Hematopoietic multipotent progenitor cell treated with erythropoietin and hydrocortisone succinate and interleukin-3 and kit ligand, for 17 days (in vitro differentiated cells): Measurements from ENCODE around the gene SLC28A1.
"Not testable (repeated sequence)": the region's sequence is repeated elsewhere in the genome, so short reads cannot be mapped to it uniquely, and the experiment has no call there.

Source experiments
- DNase-seq: peaks from one replicate; pipeline ENCODE4 v3.0.0-alpha.2; 2015; ENCODE audit warnings: low spot score

SLC28A1 gene

GRCh38 chr15:84970843-84971242 is 86.4 kb downstream of the SLC28A1 start:
- no peak for DNase-seq

DNA sequence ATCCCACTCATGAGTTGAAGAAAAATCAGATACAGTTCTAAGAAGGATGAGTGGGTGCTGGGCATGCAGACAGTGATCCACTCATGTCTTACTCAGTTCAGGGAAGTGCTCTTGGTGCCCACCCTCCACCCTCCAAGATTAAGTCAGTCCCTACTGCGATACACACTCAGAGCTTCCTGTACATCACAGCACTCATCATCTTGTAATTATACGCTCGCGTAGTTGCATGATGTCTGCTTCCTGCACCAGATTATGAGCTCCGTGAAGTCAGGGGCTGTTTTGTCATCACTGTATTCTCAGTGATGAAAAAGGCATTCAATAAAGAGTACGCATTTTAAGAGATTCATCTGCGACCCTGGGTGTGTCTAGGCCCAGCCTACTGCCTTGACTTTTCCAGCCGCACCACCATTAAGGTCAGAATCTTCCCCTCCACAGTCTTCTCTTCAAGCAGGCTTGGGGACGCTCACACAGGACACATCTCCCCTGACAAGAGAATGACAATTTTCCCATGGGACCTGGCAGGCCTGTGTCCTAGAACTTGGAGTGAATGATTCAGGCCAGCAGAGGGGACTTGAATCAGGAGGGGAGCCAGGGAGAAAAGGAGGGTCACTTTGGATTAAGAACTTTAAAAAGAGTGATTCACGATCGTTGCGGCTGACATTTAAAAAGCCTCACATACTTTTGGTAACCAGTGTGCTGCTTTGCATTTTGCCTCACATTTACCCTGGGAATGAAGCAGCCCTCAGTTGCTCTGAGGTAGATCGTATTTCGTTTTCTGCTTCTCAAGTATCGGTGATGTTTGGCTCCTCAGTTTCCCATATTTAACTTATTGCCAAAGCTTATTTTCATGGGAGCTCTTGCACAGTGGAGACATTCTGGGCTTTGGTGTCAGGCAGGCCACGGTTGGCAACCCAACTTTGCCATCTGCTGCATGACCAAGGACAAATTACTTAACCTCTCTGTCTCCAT is 89.3 kb downstream of the SLC28A1 start:
- no peak for DNase-seq

DNA sequence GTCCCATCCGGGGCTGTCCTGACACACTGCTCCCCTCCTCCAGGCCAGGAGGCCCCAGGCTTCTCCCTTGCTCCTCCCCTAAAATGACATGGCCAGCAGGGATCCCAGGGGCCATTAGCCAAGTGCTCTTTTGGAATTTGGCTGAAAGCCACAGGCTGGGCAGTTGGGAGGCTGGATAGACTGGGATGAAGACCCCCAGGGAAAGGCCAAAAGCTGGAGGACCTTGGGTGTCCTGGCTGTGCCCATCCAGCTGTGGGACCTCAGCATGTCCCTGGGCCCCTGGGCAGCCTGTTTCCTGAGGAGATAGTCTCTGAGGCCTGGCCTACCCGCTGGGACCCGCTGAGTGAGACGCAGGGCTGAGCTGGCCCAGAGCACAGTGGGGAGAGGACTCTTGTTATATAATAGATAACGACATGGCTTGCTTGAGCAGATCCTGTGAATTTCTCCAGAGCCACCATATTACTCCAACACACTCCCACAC is 91.4 kb downstream of the SLC28A1 start:
- no peak for DNase-seq

DNA sequence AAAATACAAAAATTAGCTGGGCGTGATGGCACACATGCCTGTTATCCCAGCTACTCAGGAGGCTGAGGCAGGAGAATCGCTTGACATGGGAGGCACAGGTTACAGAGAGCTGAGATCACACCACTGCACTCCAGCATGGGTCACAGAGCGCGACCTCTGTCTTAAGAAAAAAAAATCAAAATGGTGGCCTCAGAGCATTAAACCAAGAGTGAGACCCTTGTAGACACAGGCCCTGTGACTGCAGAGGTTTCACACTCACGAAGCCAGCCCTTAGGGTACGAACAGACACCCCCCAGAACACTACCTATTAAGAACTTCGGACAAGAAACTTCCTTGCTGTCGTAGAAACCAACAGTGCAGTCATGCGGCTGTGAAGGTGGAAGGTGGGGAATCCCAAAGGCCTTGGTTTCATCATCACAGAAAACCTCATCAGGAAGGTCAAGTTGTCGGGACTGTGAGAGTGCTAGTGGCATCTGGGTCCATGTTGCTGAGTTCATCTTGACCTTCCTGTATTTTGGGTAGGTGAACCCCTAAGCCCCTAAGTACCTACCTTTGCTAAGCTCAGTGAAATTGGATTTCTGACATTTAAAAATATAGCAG is 92.4 kb downstream of the SLC28A1 start:
- DNase-seq = no peak

- no peak for DNase-seq
These were observed 95.2 kb downstream of the SLC28A1 start for GRCh38 chr15:84979651-84980050.

DNA sequence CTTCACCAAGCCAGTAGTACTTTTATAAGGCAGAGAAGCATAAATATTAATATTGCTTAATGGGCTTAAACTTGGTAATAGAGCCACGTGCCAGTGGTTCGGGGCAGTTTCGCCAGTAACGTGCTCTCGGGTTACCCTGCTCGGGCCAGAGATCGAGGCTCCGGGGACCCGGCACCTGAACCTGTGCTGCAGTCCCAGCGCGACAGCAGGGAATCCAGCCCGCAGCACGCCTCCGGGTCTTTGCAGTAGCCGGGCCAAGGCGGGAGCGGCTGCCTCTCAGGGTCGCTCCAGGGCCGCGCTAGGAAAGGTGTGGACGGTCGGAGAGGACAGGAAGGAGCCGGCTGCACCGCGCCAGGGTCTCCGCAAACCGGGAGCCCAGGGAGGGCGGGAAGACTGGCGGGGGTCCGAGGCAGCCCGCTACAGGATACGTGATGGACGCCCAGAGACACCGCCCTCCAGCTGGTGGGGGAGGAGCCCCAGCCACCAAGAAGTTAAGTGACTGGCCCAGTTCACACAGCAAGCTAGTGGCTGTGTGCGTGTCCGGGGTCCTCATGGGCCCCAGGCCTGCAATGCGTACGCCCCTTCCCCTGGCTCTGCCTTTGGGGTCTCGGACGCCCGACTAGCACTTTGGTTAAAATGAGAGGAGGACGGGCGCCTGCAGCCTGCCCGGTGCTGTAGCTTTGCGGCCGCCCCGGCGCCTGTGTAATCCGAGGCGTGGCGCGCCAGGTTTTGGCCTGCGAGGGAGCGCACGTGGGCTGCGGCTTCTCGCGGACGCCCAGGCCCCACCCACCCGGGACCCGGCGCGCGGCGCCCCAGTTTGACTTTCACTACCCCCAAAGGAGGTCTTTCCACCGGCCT is 96.0 kb downstream of the SLC28A1 start:
- DNase-seq = peak; percentile 75

GRCh38 chr15:84981054-84981710 is 96.7 kb downstream of the SLC28A1 start:
- peak; percentile 95 for DNase-seq

DNA sequence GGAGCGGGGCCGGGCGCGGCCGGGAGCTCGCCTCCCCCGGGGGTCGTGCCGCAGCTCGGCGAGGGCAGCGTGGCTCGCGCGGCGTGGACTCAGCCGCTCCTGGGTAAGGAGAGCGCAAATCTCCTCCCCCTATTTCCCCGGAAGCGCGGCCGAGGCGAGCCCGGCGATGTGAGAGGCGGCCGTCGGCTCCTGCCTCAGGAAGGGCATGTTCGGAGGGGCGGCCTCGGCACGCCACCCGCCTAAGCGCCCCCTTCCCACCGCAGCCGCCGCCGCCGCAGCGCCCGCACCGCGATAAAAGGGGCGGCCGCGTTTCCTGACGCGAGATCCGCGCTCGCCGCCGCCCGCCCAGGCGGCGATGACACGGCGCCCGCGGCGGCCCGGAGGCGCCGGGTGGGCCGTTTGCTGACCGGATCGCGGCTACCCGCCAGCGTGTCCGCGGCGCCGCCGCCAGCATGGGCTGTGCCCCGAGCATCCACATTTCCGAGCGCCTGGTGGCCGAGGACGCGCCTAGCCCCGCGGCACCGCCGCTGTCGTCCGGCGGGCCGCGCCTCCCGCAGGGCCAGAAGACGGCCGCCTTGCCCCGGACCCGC is 97.3 kb downstream of the SLC28A1 start, which contains the start of gene PDE8A:
Gene PDE8A, plus strand, starts transcription at position 146 of the 590 bp plus-strand sequence. Its CDS starts 307 bp downstream, at position 453.
- no peak for DNase-seq

DNA sequence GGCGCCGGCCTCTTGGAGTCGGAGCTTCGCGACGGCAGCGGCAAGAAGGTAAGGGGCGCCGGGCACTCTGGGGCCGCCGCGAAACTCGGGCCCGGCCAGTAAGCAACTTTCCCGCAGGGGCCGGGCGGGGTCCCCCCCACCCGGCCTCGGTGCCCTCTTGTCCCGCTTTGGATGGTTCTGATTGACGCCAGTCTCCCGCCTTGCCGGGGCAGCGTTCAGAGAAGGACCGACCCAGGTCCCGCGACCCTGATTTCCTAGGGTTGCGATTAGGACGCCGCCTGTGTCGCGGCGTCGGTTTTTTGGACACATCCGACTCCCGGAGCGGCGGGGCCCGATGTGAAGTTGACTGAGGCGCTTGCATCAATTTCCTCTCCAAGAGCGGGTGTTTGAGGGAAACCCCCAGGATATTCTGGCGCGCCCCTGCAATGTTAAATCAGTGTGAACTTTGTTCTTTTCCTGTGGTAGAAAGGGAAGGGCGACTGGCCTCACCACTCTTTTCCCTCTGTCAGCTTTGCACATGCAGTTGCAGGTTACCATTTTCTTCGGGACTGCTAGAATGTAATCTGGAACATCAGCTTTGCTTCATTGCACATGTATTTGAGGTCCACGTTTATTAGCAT is 97.9 kb downstream of the SLC28A1 start:
- no peak for DNase-seq

- no peak for DNase-seq
These were observed 98.8 kb downstream of the SLC28A1 start for GRCh38 chr15:84983294-84983693.

GRCh38 chr15:84983711-84984110 is 99.2 kb downstream of the SLC28A1 start:
- no peak for DNase-seq

DNA sequence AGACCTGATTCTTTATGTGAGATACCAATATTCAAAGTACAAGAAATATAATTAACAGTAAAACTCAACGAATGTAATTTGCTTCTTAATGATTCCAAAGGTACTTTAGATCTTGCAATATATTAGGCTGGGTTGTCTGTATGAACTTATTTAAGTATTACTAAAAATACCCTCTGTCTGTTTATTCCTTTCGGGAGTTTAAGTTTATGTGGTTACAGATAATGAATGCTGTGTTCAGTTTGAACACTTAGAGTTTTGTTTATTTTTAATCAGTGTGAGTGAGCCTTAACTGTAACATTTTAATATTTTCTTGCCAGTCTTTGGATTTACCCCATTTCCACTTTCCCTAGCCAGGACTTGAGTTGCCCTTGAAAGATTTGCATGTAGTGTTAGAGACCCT is 100.7 kb downstream of the SLC28A1 start:
- DNase-seq = no peak

- not testable (repeated sequence) for DNase-seq
These were observed 102.9 kb downstream of the SLC28A1 start for GRCh38 chr15:84987351-84987750.

DNA sequence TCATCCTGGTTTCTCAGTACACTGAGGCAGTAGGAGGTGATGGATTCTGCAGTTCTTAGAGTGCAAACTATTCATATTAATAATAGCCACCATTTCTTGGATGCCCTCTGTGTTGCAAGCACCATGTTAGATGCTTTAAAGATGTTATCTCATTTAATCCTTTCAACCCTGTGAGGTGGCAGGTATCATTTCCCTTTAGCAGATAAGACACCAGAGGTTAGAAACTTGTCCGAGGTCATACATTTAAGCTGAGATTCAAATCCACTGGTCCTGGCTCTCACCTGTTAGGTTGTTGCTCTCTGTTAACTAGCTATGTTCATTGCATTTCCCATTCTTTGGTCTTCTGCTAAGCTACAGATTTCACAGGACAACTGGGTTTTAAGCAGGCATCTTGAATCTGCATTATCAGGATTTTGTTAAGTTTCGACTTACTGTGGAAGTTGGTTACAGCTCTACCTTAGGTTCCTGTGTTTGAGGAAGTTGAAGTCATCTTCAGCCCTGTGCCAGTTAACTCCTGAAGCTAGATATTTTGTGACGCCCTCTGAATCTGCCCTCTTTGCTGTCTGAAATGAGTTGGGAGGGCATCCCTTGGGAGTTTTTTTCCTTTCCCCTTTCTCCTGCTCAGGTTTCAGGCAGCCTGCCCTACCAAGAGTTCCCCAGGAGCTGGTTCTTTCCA is 103.6 kb downstream of the SLC28A1 start:
- no peak for DNase-seq

GRCh38 chr15:84988909-84989644 is 104.6 kb downstream of the SLC28A1 start:
- DNase-seq = no peak

DNA sequence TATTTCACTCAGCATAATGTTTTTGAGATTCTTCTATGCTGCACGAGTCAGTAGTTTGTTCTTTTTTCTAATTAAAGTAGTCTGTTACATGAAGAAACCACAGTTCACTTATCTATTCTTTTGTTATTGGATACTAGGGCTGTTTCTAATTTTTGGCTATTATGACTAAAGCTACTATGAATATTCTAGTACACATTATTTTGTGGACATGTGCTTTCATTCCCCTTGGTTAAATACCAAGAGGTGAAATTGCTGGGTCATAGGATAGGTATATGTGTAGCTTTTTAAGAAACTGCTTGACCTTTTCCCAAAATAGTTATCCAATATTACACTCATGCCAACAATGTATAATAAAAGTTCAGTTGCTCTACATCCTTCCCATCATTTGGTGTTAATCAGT is 106.0 kb downstream of the SLC28A1 start:
- no peak for DNase-seq

- no peak for DNase-seq
These were observed 106.7 kb downstream of the SLC28A1 start for GRCh38 chr15:84991014-84991712.

GRCh38 chr15:84992157-84992944 is 107.9 kb downstream of the SLC28A1 start:
- no peak for DNase-seq
